RWPE2 (cell line): Measurements from ENCODE around the gene ENOX1.

Experiments
- ATAC-seq: fragments of 200-7000 bp; cut with Tn5 transposase; 3 replicates; pipeline ENCODE4 v1.9.1; 2021; ENCODE audit warnings: low read depth
- DNase-seq: peaks from one replicate; pipeline ENCODE4 v3.0.0-alpha.2; 2020; ENCODE audit warnings: low spot score
- H3K27ac ChIP-seq: fragments of 450-650 bp; 2 replicates; pipeline ENCODE4 v1.5.1; 2017; ENCODE audit warnings: mild to moderate bottlenecking; ENCODE audit not compliant: poor library complexity, severe bottlenecking
- H3K27me3 ChIP-seq: fragments of 250-450 bp; sonication (Bioruptor Pico); 2 replicates; pipeline ENCODE4 v1.5.1; 2021; ENCODE audit warnings: mild to moderate bottlenecking, moderate library complexity; ENCODE audit not compliant: insufficient read depth, poor library complexity, severe bottlenecking
- H3K36me3 ChIP-seq: fragments of 250-450 bp; sonication (Bioruptor Pico); 2 replicates; pipeline ENCODE4 v1.5.1; 2020; ENCODE audit warnings: low read depth, mild to moderate bottlenecking, moderate library complexity
- H3K4me1 ChIP-seq: fragments of 250-450 bp; sonication (Bioruptor Pico); 2 replicates; pipeline ENCODE4 v1.5.1; 2021; ENCODE audit warnings: mild to moderate bottlenecking, moderate library complexity; ENCODE audit not compliant: insufficient read depth, poor library complexity, severe bottlenecking
- H3K4me3 ChIP-seq: fragments of 250-450 bp; sonication (Bioruptor Pico); 2 replicates; pipeline ENCODE4 v1.5.1; 2021; ENCODE audit warnings: mild to moderate bottlenecking, moderate library complexity; ENCODE audit not compliant: severe bottlenecking
- H3K9me3 ChIP-seq: fragments of 250-450 bp; sonication (Bioruptor Pico); 2 replicates; pipeline ENCODE4 v1.5.1; 2021; ENCODE audit warnings: mild to moderate bottlenecking, moderate library complexity; ENCODE audit not compliant: severe bottlenecking
- CTCF ChIP-seq: fragments of 450-650 bp; IDR thresholded peaks from one replicate; pipeline ENCODE4 v1.5.1; 2017; ENCODE audit warnings: mild to moderate bottlenecking, moderate library complexity; ENCODE audit not compliant: poor library complexity, severe bottlenecking

ENOX1 gene

GRCh38 chr13:43335764-43336163, 451.0 kb downstream of the ENOX1 start:
- peaks cover 9% of the 10 kb centered on the region for H3K4me1 ChIP-seq
- no peaks in the 10 kb centered on the region for H3K9me3 ChIP-seq
- H3K27me3 ChIP-seq = no peaks in the 10 kb centered on the region
- TF ChIP-seq CTCF = no peak
- no peak for ATAC-seq
- no peak overlapping the region for H3K4me3 ChIP-seq
- DNase-seq = no peak
- H3K36me3 ChIP-seq = no peaks in the 10 kb centered on the region
- H3K27ac ChIP-seq = no peak overlapping the region

GRCh38 chr13:43333176-43333575, 453.6 kb downstream of the ENOX1 start:
- peak; percentile 72 for ATAC-seq

GRCh38 chr13:43331672-43332071, 455.1 kb downstream of the ENOX1 start:
- H3K4me1 ChIP-seq = peaks cover 9% of the 10 kb centered on the region
- DNase-seq (no peak), ATAC-seq (no peak)
- H3K27ac ChIP-seq = no peak overlapping the region
- H3K9me3 ChIP-seq = no peaks in the 10 kb centered on the region
- H3K27me3 ChIP-seq = no peaks in the 10 kb centered on the region
- no peaks in the 10 kb centered on the region for H3K36me3 ChIP-seq
- H3K4me3 ChIP-seq = no peak overlapping the region
- TF ChIP-seq CTCF = no peak

More at GRCh38 chr13:43333176-43333575, 453.6 kb downstream of the ENOX1 start:
- TF ChIP-seq CTCF = no peak
- no peak for DNase-seq
- H3K4me3 ChIP-seq = no peak overlapping the region
- no peaks in the 10 kb centered on the region for H3K36me3 ChIP-seq
- no peaks in the 10 kb centered on the region for H3K27me3 ChIP-seq
- H3K4me1 ChIP-seq = peaks cover 9% of the 10 kb centered on the region
- no peak overlapping the region for H3K27ac ChIP-seq
- no peaks in the 10 kb centered on the region for H3K9me3 ChIP-seq

- Histone ChIP-seq H3K27me3 (no peaks in the 10 kb centered on the region), H3K9me3 (no peaks in the 10 kb centered on the region), H3K4me1 (peaks cover 9% of the 10 kb centered on the region), H3K4me3 (no peak overlapping the region), H3K27ac (no peak overlapping the region), H3K36me3 (no peaks in the 10 kb centered on the region)
- DNase-seq (no peak), ATAC-seq (no peak)
- no peak for TF ChIP-seq CTCF
These were observed 457.1 kb downstream of the ENOX1 start for GRCh38 chr13:43329702-43330101.

- H3K9me3 ChIP-seq = no peaks in the 10 kb centered on the region
- ATAC-seq (no peak), DNase-seq (no peak)
- H3K27me3 ChIP-seq = no peaks in the 10 kb centered on the region
- no peak overlapping the region for H3K4me3 ChIP-seq
- H3K36me3 ChIP-seq = no peaks in the 10 kb centered on the region
- peaks cover 9% of the 10 kb centered on the region for H3K4me1 ChIP-seq
- TF ChIP-seq CTCF = no peak
- H3K27ac ChIP-seq = no peak overlapping the region
These were observed 457.9 kb downstream of the ENOX1 start for GRCh38 chr13:43328907-43329306.
